GM23338 (cell line): ENCODE data around the gene SPG7. TPM values are rescaled to one million over a fixed set of nuclear protein-coding genes. Genes with fewer than 3 reads are reported as not detected.
A peak's percentile ranks its signal among the peaks of the same experiment; 100 is the strongest.

Source experiments
- ATAC-seq: fragments of 200-7000 bp; cut with Tn5 transposase; 3 replicates; pipeline ENCODE4 v1.9.1; 2020
- DNase-seq: peaks from one replicate; pipeline ENCODE4 v3.0.0-alpha.2; 2015; ENCODE audit warnings: low spot score
- H2AFZ ChIP-seq: fragments of 200-600 bp; sonication (generic); 2 replicates; pipeline ENCODE4 v1.8.0; 2016; ENCODE audit warnings: antibody characterized with exemption, mild to moderate bottlenecking, moderate library complexity
- H3F3A ChIP-seq: fragments of 200-600 bp; sonication (generic); replicated peaks from 2 replicates; pipeline ENCODE4 v1.8.0; 2017; ENCODE audit warnings: antibody characterized with exemption, mixed run types, low read depth
- H3K27ac ChIP-seq: fragments of 200-600 bp; sonication (generic); 2 replicates; pipeline ENCODE4 v1.6.1; 2016; ENCODE audit warnings: low read depth
- H3K27me3 ChIP-seq: fragments of 200-600 bp; sonication (generic); 2 replicates; pipeline ENCODE4 v1.8.0; 2016; ENCODE audit warnings: mild to moderate bottlenecking, mixed run types, moderate library complexity; ENCODE audit not compliant: insufficient read depth
- H3K36me3 ChIP-seq: fragments of 200-600 bp; sonication (generic); 2 replicates; pipeline ENCODE4 v1.8.0; 2016; ENCODE audit warnings: mild to moderate bottlenecking; ENCODE audit not compliant: insufficient read depth
- H3K4me1 ChIP-seq: fragments of 200-600 bp; sonication (generic); 2 replicates; pipeline ENCODE4 v1.8.0; 2016; ENCODE audit warnings: mild to moderate bottlenecking, moderate library complexity; ENCODE audit not compliant: insufficient read depth
- H3K4me2 ChIP-seq: fragments of 200-600 bp; sonication (generic); 2 replicates; pipeline ENCODE4 v1.7.1; 2017; ENCODE audit warnings: mixed run types
- H3K4me3 ChIP-seq: fragments of 200-600 bp; sonication (generic); 2 replicates; pipeline ENCODE4 v1.6.1; 2016; ENCODE audit warnings: mixed run types
- H3K79me2 ChIP-seq: fragments of 200-600 bp; sonication (generic); replicated peaks from 2 replicates; pipeline ENCODE4 v1.8.0; 2017; ENCODE audit warnings: mild to moderate bottlenecking; ENCODE audit not compliant: insufficient read depth
- H3K9me2 ChIP-seq: fragments of 200-600 bp; sonication (generic); 2 replicates; pipeline ENCODE4 v1.8.0; 2017; ENCODE audit not compliant: insufficient read depth
- H4K20me1 ChIP-seq: fragments of 200-600 bp; sonication (generic); replicated peaks from 2 replicates; pipeline ENCODE4 v1.8.0; 2017; ENCODE audit warnings: mild to moderate bottlenecking; ENCODE audit not compliant: insufficient read depth
- H3K27ac Mint-ChIP-seq: 2 replicates; pipeline ENCODE4 v1.8.0; 2020; ENCODE audit warnings: inconsistent platforms, mild to moderate bottlenecking, moderate library complexity, mixed read lengths
- H3K27me3 Mint-ChIP-seq: 3 replicates; pipeline ENCODE4 v1.8.0; 2022; ENCODE audit warnings: low read depth, mild to moderate bottlenecking, moderate library complexity, mixed read lengths, inconsistent platforms; ENCODE audit not compliant: insufficient read depth, poor library complexity
- H3K36me3 Mint-ChIP-seq: 3 replicates; pipeline ENCODE4 v1.8.0; 2021; ENCODE audit warnings: low read depth, mild to moderate bottlenecking, inconsistent platforms, moderate library complexity, mixed read lengths
- H3K4me1 Mint-ChIP-seq: 3 replicates; pipeline ENCODE4 v1.8.0; 2020; ENCODE audit warnings: mild to moderate bottlenecking, inconsistent platforms, mixed read lengths
- H3K4me3 Mint-ChIP-seq: 3 replicates; pipeline ENCODE4 v1.8.0; 2021; ENCODE audit warnings: moderate library complexity, mild to moderate bottlenecking, inconsistent platforms, mixed read lengths
- H3K9me3 Mint-ChIP-seq: 3 replicates; pipeline ENCODE4 v1.8.0; 2020; ENCODE audit warnings: moderate library complexity, mild to moderate bottlenecking, inconsistent platforms, mixed read lengths
- CREB1 ChIP-seq: fragments of 250-450 bp; sonication (Bioruptor Pico); IDR thresholded peaks from 2 replicates; pipeline ENCODE4 v1.5.0; 2020; ENCODE audit warnings: low read depth, mild to moderate bottlenecking, moderate library complexity
- ETS1 ChIP-seq: IDR thresholded peaks from 2 replicates; pipeline ENCODE4 v1.6.1; 2016; ENCODE audit warnings: antibody characterized with exemption
- EZH2 ChIP-seq: fragments of 200-600 bp; sonication (generic); IDR thresholded peaks from one replicate; pipeline ENCODE4 v1.8.0; 2017; ENCODE audit warnings: antibody characterized with exemption, mild to moderate bottlenecking, low read depth; ENCODE audit not compliant: unreplicated experiment
- EZH2phosphoT487 ChIP-seq: fragments of 200-600 bp; sonication (generic); IDR thresholded peaks from one replicate; pipeline ENCODE4 v1.8.1; 2018; ENCODE audit warnings: antibody characterized with exemption; ENCODE audit not compliant: unreplicated experiment
- JUNB ChIP-seq: IDR thresholded peaks from one replicate; pipeline ENCODE4 v1.6.1; 2016; ENCODE audit warnings: antibody characterized with exemption; ENCODE audit not compliant: unreplicated experiment
- NANOG ChIP-seq: IDR thresholded peaks from 2 replicates; pipeline ENCODE4 v1.6.1; 2016; ENCODE audit warnings: antibody characterized with exemption, borderline replicate concordance
- POLR2AphosphoS5 ChIP-seq: IDR thresholded peaks from 2 replicates; pipeline ENCODE4 v1.6.1; 2016; ENCODE audit warnings: antibody characterized with exemption, low read depth
- STAT1 ChIP-seq: IDR thresholded peaks from one replicate; pipeline ENCODE4 v1.6.1; 2016; ENCODE audit warnings: antibody characterized with exemption; ENCODE audit not compliant: unreplicated experiment
- ZNF114 ChIP-seq: fragments of 250-450 bp; sonication (Bioruptor Pico); IDR thresholded peaks from 2 replicates; pipeline ENCODE4 v1.5.0; 2020; ENCODE audit warnings: mild to moderate bottlenecking, moderate library complexity
- ZNF331 ChIP-seq: fragments of 250-450 bp; sonication (Bioruptor Pico); IDR thresholded peaks from 2 replicates; pipeline ENCODE4 v1.5.0; 2020; ENCODE audit warnings: low read depth, mild to moderate bottlenecking, moderate library complexity
- ZNF462 ChIP-seq: fragments of 250-450 bp; sonication (Bioruptor Pico); IDR thresholded peaks from 2 replicates; pipeline ENCODE4 v1.5.0; 2020; ENCODE audit warnings: mild to moderate bottlenecking, moderate library complexity
- polyA plus RNA-seq: library from polyadenylated mRNA; unstranded; fragments of >200 nt; fragmentation: Nextera tagmentation; extraction: Ambion mirVana; gene quantifications from 2 replicates; pipeline ENCODE4 v1.2.1, GENCODE V29; 2016
- total RNA-seq: library from RNA; depleted of rRNA; stranded (reverse); fragments of >200 nt; shearing (Covaris generic); gene quantifications from 2 replicates; pipeline ENCODE4 v1.2.3, GENCODE V29; 2014
- TF ChIP-seq, protein P1 (sequence below): IDR thresholded peaks from one replicate; pipeline ENCODE4 v1.6.1; 2018; ENCODE audit warnings: antibody characterized with exemption; ENCODE audit not compliant: unreplicated experiment
- TF ChIP-seq, protein P2 (sequence below), 2 experiments: fragments of 200-600 bp in 1 of 2; sonication (generic) in 1 of 2; conservative IDR thresholded peaks; 2 replicates each; pipeline versions ENCODE4 v1.5.1 to v1.6.1; 2016 to 2017; ENCODE audit warnings: antibody characterized with exemption in 2 of 2, low read depth in 2 of 2, mild to moderate bottlenecking in 2 of 2, moderate library complexity in 1 of 2

Gene SPG7
- total and polyA plus RNA-seq, 2 experiments from 2014 or later, result 77.1 to 267 TPM

DNA sequence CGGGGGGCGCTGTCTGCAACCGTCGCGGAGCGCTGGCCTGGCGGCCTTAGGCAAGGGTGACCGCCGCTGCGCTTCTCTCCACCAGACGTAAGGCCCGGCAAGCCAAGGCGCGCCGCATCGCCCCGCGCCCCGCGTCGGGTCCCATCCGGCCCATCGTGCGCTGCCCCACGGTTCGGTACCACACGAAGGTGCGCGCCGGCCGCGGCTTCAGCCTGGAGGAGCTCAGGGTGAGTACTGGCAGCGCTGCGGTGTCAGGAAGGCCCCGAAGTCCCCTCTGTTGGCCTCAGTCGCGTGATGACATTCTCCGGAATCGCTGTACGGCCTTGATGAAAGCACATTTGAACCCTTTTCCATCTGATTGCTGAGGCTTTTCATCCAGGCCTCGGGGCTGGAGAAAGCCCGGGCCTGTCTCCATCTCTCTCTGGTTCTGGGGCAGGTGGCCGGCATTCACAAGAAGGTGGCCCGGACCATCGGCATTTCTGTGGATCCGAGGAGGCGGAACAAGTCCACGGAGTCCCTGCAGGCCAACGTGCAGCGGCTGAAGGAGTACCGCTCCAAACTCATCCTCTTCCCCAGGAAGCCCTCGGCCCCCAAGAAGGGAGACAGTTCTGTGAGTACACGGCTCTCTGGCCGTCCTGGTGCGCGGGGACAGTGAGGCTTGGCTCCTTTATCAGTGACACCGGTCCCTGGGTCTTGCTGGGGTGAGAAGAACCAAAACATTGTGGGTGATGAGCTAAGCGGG, 53.1 kb downstream of the SPG7 start:
- Histone ChIP-seq H3K27me3 (peaks cover under 1% of the 10 kb centered on the region; the same call in 1 of the 2 replicates), H3K9me2 (no peaks in the 10 kb centered on the region), H3K79me2 (peaks cover 32% of the 10 kb centered on the region), H3K4me2 (peak overlapping the region; percentile 99), H3K4me3 (peak overlapping the region; percentile 99), H4K20me1 (peaks cover 24% of the 10 kb centered on the region), H3K36me3 (peaks cover 29% of the 10 kb centered on the region), H3K4me1 (peaks cover 28% of the 10 kb centered on the region), H3F3A (peaks cover 79% of the 10 kb centered on the region), H2AFZ (no peak overlapping the region), H3K27ac (peak overlapping the region; percentile 92)
- H3K36me3 Mint-ChIP-seq, result peaks cover 62% of the 10 kb centered on the region
- H3K4me1 Mint-ChIP-seq, result peaks cover 42% of the 10 kb centered on the region
- peak overlapping the region; percentile 95 for H3K4me3 Mint-ChIP-seq
- H3K27me3 Mint-ChIP-seq, result peaks cover 46% of the 10 kb centered on the region
- ATAC-seq (no peak), DNase-seq (no peak)
- H3K27ac Mint-ChIP-seq, result peak overlapping the region; percentile 96
- H3K9me3 Mint-ChIP-seq, result peaks cover 12% of the 10 kb centered on the region; the same call in 1 of the 3 replicates
- TF ChIP-seq, protein P1, sequence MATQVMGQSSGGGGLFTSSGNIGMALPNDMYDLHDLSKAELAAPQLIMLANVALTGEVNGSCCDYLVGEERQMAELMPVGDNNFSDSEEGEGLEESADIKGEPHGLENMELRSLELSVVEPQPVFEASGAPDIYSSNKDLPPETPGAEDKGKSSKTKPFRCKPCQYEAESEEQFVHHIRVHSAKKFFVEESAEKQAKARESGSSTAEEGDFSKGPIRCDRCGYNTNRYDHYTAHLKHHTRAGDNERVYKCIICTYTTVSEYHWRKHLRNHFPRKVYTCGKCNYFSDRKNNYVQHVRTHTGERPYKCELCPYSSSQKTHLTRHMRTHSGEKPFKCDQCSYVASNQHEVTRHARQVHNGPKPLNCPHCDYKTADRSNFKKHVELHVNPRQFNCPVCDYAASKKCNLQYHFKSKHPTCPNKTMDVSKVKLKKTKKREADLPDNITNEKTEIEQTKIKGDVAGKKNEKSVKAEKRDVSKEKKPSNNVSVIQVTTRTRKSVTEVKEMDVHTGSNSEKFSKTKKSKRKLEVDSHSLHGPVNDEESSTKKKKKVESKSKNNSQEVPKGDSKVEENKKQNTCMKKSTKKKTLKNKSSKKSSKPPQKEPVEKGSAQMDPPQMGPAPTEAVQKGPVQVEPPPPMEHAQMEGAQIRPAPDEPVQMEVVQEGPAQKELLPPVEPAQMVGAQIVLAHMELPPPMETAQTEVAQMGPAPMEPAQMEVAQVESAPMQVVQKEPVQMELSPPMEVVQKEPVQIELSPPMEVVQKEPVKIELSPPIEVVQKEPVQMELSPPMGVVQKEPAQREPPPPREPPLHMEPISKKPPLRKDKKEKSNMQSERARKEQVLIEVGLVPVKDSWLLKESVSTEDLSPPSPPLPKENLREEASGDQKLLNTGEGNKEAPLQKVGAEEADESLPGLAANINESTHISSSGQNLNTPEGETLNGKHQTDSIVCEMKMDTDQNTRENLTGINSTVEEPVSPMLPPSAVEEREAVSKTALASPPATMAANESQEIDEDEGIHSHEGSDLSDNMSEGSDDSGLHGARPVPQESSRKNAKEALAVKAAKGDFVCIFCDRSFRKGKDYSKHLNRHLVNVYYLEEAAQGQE, result no peak
- TF ChIP-seq ZNF114 (CRISPR knock-in tag) (no peak), EZH2phosphoT487 (no peak), ZNF331 (CRISPR knock-in tag) (no peak), JUNB (no peak), POLR2AphosphoS5 (no peak), CREB1 (no peak), ETS1 (no peak), NANOG (no peak), ZNF462 (no peak), STAT1 (no peak), EZH2 (no peak)
- TF ChIP-seq, protein P2, sequence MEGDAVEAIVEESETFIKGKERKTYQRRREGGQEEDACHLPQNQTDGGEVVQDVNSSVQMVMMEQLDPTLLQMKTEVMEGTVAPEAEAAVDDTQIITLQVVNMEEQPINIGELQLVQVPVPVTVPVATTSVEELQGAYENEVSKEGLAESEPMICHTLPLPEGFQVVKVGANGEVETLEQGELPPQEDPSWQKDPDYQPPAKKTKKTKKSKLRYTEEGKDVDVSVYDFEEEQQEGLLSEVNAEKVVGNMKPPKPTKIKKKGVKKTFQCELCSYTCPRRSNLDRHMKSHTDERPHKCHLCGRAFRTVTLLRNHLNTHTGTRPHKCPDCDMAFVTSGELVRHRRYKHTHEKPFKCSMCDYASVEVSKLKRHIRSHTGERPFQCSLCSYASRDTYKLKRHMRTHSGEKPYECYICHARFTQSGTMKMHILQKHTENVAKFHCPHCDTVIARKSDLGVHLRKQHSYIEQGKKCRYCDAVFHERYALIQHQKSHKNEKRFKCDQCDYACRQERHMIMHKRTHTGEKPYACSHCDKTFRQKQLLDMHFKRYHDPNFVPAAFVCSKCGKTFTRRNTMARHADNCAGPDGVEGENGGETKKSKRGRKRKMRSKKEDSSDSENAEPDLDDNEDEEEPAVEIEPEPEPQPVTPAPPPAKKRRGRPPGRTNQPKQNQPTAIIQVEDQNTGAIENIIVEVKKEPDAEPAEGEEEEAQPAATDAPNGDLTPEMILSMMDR (conservative IDR thresholded peaks at IDR 0.05; ENCODE audit: low read depth in 2 of 2), result no peak
